ENCODE measurements around the gene GET4. TPM values are rescaled to one million over a fixed set of nuclear protein-coding genes. Genes with fewer than 3 reads are reported as not detected.
A peak's percentile ranks its signal among the peaks of the same experiment; 100 is the strongest.

The GET4 gene
- total and polyA plus RNA-seq, 2 of the 13 experiments (the other 11 are each of a cell fraction or from before 2014, with no cell fraction given): 28.2 to 35.2 TPM

GRCh38 chr7:901388-902154 is 25.2 kb downstream of the GET4 start (continued):
- TF ChIP-seq CREBL2 (CRISPR knock-in tag; IDR thresholded peaks at IDR 0.05; ENCODE audit: borderline replicate concordance): no peak
- TF ChIP-seq MAZ (IDR thresholded peaks at IDR 0.05; ENCODE audit: borderline replicate concordance, low read depth, low read length): 0 out of 2 replicates have a peak, but pooled peaks have one; percentile 17
- 0 out of 2 replicates have a peak, but pooled peaks have one; percentile 26 for TF ChIP-seq MAZ (CRISPR knock-in tag; IDR thresholded peaks at IDR 0.05; ENCODE audit: low read depth)
- TF ChIP-seq, protein P1, sequence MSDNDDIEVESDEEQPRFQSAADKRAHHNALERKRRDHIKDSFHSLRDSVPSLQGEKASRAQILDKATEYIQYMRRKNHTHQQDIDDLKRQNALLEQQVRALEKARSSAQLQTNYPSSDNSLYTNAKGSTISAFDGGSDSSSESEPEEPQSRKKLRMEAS (IDR thresholded peaks at IDR 0.05): no peak
- no peak for TF ChIP-seq ZNF549 (CRISPR knock-in tag; IDR thresholded peaks at IDR 0.05)
- peak; percentile 66; the same call in 1 of the 2 replicates for TF ChIP-seq ZNF652 (CRISPR knock-in tag; IDR thresholded peaks at IDR 0.05; ENCODE audit: borderline replicate concordance, low read depth)
- TF ChIP-seq ZNF616 (CRISPR knock-in tag; IDR thresholded peaks at IDR 0.05; ENCODE audit: low read depth): no peak
- TF ChIP-seq SALL1 (CRISPR knock-in tag; IDR thresholded peaks at IDR 0.05): peak; percentile 16; the same call in 1 of the 2 replicates
- peak; percentile 17; the same call in 1 of the 2 replicates for TF ChIP-seq KDM6A (CRISPR knock-in tag; IDR thresholded peaks at IDR 0.05; ENCODE audit: low read depth)
- no peak for TF ChIP-seq SP1 (IDR thresholded peaks at IDR 0.05)
- TF ChIP-seq SP1 (CRISPR knock-in tag; IDR thresholded peaks at IDR 0.05): 0 out of 2 replicates have a peak, but pooled peaks have one; percentile 39
- TF ChIP-seq PATZ1 (CRISPR knock-in tag; IDR thresholded peaks at IDR 0.05): peak; percentile 92
- TF ChIP-seq AKAP8 (CRISPR knock-in tag; IDR thresholded peaks at IDR 0.05): no peak
- TF ChIP-seq TEAD2 (CRISPR knock-in tag; IDR thresholded peaks at IDR 0.05): no peak
- no peak for TF ChIP-seq ZNF143 (CRISPR knock-in tag; IDR thresholded peaks at IDR 0.05)
- TF ChIP-seq ZNF543 (CRISPR knock-in tag; IDR thresholded peaks at IDR 0.05): no peak
- no peak for TF ChIP-seq ZNF605 (CRISPR knock-in tag; IDR thresholded peaks at IDR 0.05)
- TF ChIP-seq REST (IDR thresholded peaks at IDR 0.05; ENCODE audit: borderline replicate concordance in 1 of 2, low read depth in 1 of 2, low read length in 2 of 2): no peak
- TF ChIP-seq RBAK (CRISPR knock-in tag; IDR thresholded peaks at IDR 0.05): no peak
- TF ChIP-seq ZNF292 (CRISPR knock-in tag; IDR thresholded peaks at IDR 0.05; ENCODE audit: borderline replicate concordance, low read depth): no peak
- TF ChIP-seq ZNF12 (CRISPR knock-in tag; IDR thresholded peaks at IDR 0.05): no peak
- TF ChIP-seq ZBTB26 (CRISPR knock-in tag; IDR thresholded peaks at IDR 0.05; ENCODE audit: borderline replicate concordance): no peak

All from HepG2 (cell line).